Ovary (tissue), 10 donors: ENCODE results near the gene PRDM10. TPM values are rescaled to one million over a fixed set of nuclear protein-coding genes. Genes with fewer than 3 reads are reported as not detected.

Experiments used
- DNase-seq, 5 donors: peaks; one replicate each; pipeline ENCODE4 v3.0.0-alpha.2; 2019 to 2020
- H3K27ac ChIP-seq, 2 donors: fragments of 200-600 bp; one replicate each; pipeline versions ENCODE4 v1.5.1 to v1.8.0; 2019 to 2022
- H3K27me3 ChIP-seq: fragments of 200-600 bp; one replicate; pipeline ENCODE4 v1.8.0; 2022
- H3K36me3 ChIP-seq: fragments of 200-600 bp; sonication (generic); one replicate; pipeline ENCODE4 v1.5.1; 2019
- H3K4me1 ChIP-seq: one replicate; pipeline ENCODE4 v1.8.1; 2013; ENCODE audit warnings: mild to moderate bottlenecking, moderate library complexity; ENCODE audit not compliant: insufficient read depth
- H3K4me3 ChIP-seq: fragments of 200-600 bp; sonication (generic); one replicate; pipeline ENCODE4 v1.5.1; 2017
- H3K9me3 ChIP-seq, 2 donors: fragments of 200-600 bp in 1 of 2; sonication (generic) in 1 of 2; one replicate each; pipeline versions ENCODE4 v1.5.1 to v1.8.1; 2013 to 2019; ENCODE audit warnings: mild to moderate bottlenecking in 1 of 2, moderate library complexity in 1 of 2
- CTCF ChIP-seq, 3 donors: fragments of 450-650 bp in 2 of 3; fragments of 200-600 bp in 1 of 3; IDR thresholded peaks; one replicate each; pipeline versions ENCODE4 v1.5.1 to v1.8.0; 2016 to 2022; ENCODE audit warnings: antibody characterized with exemption in 3 of 3, mild to moderate bottlenecking in 1 of 3
- EP300 ChIP-seq: sonication (generic); formaldehyde crosslinking; IDR thresholded peaks from one replicate; pipeline ENCODE4 v1.6.1; 2017; ENCODE audit warnings: antibody characterized with exemption
- POLR2A ChIP-seq: fragments of 450-650 bp; IDR thresholded peaks from one replicate; pipeline ENCODE4 v1.6.1; 2017; ENCODE audit warnings: antibody characterized with exemption, mild to moderate bottlenecking, moderate library complexity
- WGBS, 3 donors: extraction: QIAGEN DNeasy Blood & Tissue Kit in 1 of 3; methylation state at CpG; one replicate each; pipeline versions ENCODE4 v1.1.5 to v1.1.7; 2013 to 2017; 5-methylcytosine and 5-hydroxymethylcytosine counted together
- intact Hi-C, 4 donors: fragments of 100-400 bp; cut with DNase I; formaldehyde crosslinking; loops; one replicate each; pipeline versions ENCODE4 v1.11.0 to v1.15.1; 2022 to 2023
- long read RNA-seq, 3 donors: library from polyadenylated mRNA in 2 of 3; unstranded in 2 of 3; transcript quantifications; one replicate each; pipeline ENCODE4 v2.0.0 and lab custom pipeline, GENCODE V29; 2021 to 2026
- polyA plus RNA-seq, 2 donors: library from polyadenylated mRNA; stranded (reverse); fragments of 200-250 nt in 1 of 2; fragments of 350-450 nt in 1 of 2; fragmentation: Illumina TruSeq in 1 of 2; extraction: RNeasy Lipid Tissue Mini Kit (QIAGEN cat#74804) in 1 of 2; gene quantifications; one replicate each; pipeline ENCODE4 v1.2.3, GENCODE V29; 2013 to 2014
- total RNA-seq, 7 donors: library from RNA; depleted of rRNA in 2 of 7; stranded (reverse); fragments of >200 nt in 2 of 7; fragmentation: NEBNext Ultra II Directional in 3 of 7; extraction: Animal tissue kit (Norgen Biotek cat#: 25700) in 3 of 7; gene quantifications; one replicate each; pipeline versions ENCODE4 v1.1.0 to v1.2.4, GENCODE V29; 2016 to 2023
- donor health status: DM: no; HTN: no; CAD: no; lungs with moderate emphysema.
- donor health status: DM: no; HTN: no; CAD: no.
- donor health status: Bipolar disorder and iron deficiency.
- donor health status: DM: yes; HTN: yes; CAD: no.
- donor health status: DM: no; HTN: no; CAD: no.
- donor health status: DM: yes; HTN: yes; CAD: no.

PRDM10 gene
- total RNA-seq = 1 to 10 TPM; 5.4 to 9.4 (median 8.2) TPM
- 1 to 10 TPM; 2.5 to 3.4 TPM for polyA plus RNA-seq
- long read RNA-seq, donor 1, full-length matches to known transcripts = 1 of 3 reads
- long read RNA-seq, donor 1, partial matches to known transcripts = 1 of 3 reads
- long read RNA-seq, donor 1, other reads (novel, unspliced or antisense) = 1 of 3 reads
- long read RNA-seq, donor 2, partial matches to known transcripts = 617 of 617 reads
- long read RNA-seq, donor 2, other reads (novel, unspliced or antisense) = 0 of 617 reads
- long read RNA-seq, donor 3, full-length matches to known transcripts = 2 of 7 reads
- long read RNA-seq, donor 3, partial matches to known transcripts = 2 of 7 reads
- long read RNA-seq, donor 3, other reads (novel, unspliced or antisense) = 3 of 7 reads

GRCh38 chr11:130002352-130002845 lies at the start of gene PRDM10:
PRDM10 (minus strand) TSS chr11:130002835; CDS start chr11:129960964, 41,871 bp downstream.
- Histone ChIP-seq H3K4me1 (peaks cover 3% of the 10 kb centered on the region), H3K36me3 (no peaks in the 10 kb centered on the region), H3K27me3 (no peaks in the 10 kb centered on the region), H3K27ac (peak within 1 kb of the TSS; percentile 96 to 99), H3K9me3 (no peaks in the 10 kb centered on the region), H3K4me3 (peak within 1 kb of the TSS; percentile 89)
- TF ChIP-seq EP300 = peak; percentile 43
- peak in 2 of 3 donors; percentile 31 to 36 for TF ChIP-seq CTCF (IDR thresholded peaks at IDR 0.05)
- TF ChIP-seq POLR2A = peak; percentile 9
- DNase-seq = peak; percentile 94 to 96 (median 95)
- 0 to 1% (median 0%) methylated on average over 19 to 33 of the region's 33 CpGs for WGBS, 3 donors
- intact Hi-C loops = loop anchor here in 2 of 4 donors (5.0 to 10.0 kb wide), 2 partner anchors 65 to 132 kb away; partner anchors contain the start of gene APLP2 (in 2 of the 2)

DNA sequence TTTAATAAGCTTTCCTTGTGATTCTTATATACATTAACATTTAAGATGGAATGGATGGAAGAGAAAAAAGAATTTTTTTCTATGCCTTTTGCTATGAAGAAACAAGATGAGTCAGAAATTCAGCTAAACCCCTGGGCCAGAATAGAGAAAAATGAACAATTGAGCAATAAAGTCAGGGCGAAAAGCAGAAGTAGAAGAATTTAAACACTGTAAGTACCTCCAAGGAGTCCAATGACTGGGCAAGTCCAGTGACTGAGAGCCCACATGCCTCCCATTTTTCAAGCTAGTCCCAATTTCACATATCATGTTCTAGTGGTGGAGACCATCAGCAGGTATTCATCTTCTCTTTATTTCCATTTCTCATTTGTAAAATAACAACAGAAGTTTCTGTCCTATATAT lies 48.4 kb upstream of the PRDM10 start:
- DNase-seq = no peak
- TF ChIP-seq EP300 = no peak
- TF ChIP-seq CTCF (IDR thresholded peaks at IDR 0.05) = no peak
- TF ChIP-seq POLR2A = no peak
- no peaks in the 10 kb centered on the region for H3K4me1 ChIP-seq
- intact Hi-C loops = no loop called here
- 52 to 73% (median 72%) methylated on average over 1 of the region's 1 CpG for WGBS, 3 donors
- H3K27me3 ChIP-seq = no peaks in the 10 kb centered on the region
- no peak overlapping the region for H3K4me3 ChIP-seq
- no peaks in the 10 kb centered on the region for H3K36me3 ChIP-seq
- H3K27ac ChIP-seq = no peak overlapping the region
- no peaks in the 10 kb centered on the region for H3K9me3 ChIP-seq

DNA sequence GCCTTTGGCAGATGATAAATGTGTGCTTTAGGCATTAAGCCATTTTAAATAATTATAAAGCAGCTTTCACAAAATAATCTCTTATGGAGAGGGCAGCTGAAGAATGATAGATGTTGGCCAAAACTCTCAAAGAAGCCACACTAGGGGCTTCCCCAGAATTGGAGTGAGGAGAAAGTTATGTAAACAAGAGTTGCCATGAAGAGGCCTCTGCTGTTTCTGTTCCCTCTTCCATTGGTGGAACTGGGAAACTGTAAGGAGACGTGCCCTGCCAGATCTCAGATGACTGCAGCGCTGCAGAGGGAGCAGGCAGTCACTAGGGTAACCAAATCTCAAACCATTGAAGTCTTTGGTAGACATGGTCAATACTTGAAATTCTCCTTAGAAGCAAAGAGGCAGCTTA lies 47.6 kb upstream of the PRDM10 start:
- no peak overlapping the region for H3K4me3 ChIP-seq
- H3K27ac ChIP-seq = no peak overlapping the region
- no peaks in the 10 kb centered on the region for H3K9me3 ChIP-seq
- H3K36me3 ChIP-seq = no peaks in the 10 kb centered on the region
- intact Hi-C loops = no loop called here
- TF ChIP-seq EP300 (no peak), CTCF (IDR thresholded peaks at IDR 0.05) (no peak), POLR2A (no peak)
- H3K4me1 ChIP-seq = no peaks in the 10 kb centered on the region
- no peak for DNase-seq
- H3K27me3 ChIP-seq = no peaks in the 10 kb centered on the region
- WGBS, 3 donors = 15 to 29% (median 22%) methylated on average over 2 of the region's 2 CpGs

DNA sequence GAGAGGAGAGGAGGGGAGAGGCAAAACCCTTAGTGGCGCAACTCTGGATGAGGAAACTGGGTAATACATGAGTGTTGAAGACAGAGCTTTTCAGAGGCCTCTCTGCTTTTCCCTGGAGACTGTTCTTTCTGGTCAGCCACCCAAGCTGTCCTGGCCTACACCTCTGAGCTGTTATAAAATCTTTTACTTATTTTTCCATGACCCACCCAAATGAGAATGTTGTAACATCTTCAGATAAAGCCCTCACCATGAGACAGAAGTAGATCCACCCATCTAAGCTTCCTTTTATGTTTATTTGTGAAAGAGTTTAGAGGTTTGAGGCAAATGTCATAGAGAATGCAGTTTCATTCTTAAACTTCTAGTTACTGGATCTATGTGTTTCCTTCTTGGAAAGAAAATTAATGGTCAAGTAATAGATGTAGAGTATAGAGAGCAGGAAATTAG lies 46.7 kb upstream of the PRDM10 start:
- Histone ChIP-seq H3K36me3 (no peaks in the 10 kb centered on the region), H3K9me3 (no peaks in the 10 kb centered on the region), H3K27ac (no peak overlapping the region), H3K4me3 (no peak overlapping the region), H3K27me3 (no peaks in the 10 kb centered on the region), H3K4me1 (no peaks in the 10 kb centered on the region)
- intact Hi-C loops = no loop called here
- no peak for DNase-seq
- TF ChIP-seq POLR2A = no peak
- 81 to 96% (median 96%) methylated on average over 1 of the region's 1 CpG for WGBS, 3 donors

DNA sequence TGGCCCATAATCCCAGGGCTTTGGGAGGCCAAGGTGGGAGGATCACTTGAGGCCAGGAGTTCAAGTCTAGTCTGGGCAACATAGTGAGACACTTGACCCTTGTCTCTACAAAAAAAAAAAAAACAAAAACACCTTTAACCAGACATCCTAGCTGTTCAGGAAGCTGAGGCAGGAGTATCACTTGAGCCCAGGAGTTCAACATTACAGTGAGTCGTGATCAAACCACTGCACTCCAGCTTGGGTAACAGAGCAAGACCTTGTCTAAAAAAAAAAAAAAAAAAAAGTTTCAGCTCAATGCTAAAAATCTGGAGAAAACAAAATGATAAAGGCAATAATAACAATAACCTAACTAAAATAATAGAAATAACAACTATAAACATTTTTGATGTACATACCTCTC lies 44.5 kb upstream of the PRDM10 start:
- H3K9me3 ChIP-seq = no peaks in the 10 kb centered on the region
- no peak for DNase-seq
- 65 to 68% (median 66%) methylated on average over 1 of the region's 1 CpG for WGBS, 3 donors
- TF ChIP-seq CTCF (IDR thresholded peaks at IDR 0.05) (no peak), POLR2A (no peak), EP300 (no peak)
- intact Hi-C loops = no loop called here
- no peaks in the 10 kb centered on the region for H3K36me3 ChIP-seq
- H3K27ac ChIP-seq = no peak overlapping the region
- H3K27me3 ChIP-seq = no peaks in the 10 kb centered on the region
- no peaks in the 10 kb centered on the region for H3K4me1 ChIP-seq
- H3K4me3 ChIP-seq = no peak overlapping the region
